ENCODE measurements around the gene TANGO2. TPM values are rescaled to one million over a fixed set of nuclear protein-coding genes. Genes with fewer than 3 reads are reported as not detected.
A peak's percentile ranks its signal among the peaks of the same experiment; 100 is the strongest.

TANGO2 gene
- total RNA-seq, 1 experiment from 2014 or later: 14.6 TPM

DNA sequence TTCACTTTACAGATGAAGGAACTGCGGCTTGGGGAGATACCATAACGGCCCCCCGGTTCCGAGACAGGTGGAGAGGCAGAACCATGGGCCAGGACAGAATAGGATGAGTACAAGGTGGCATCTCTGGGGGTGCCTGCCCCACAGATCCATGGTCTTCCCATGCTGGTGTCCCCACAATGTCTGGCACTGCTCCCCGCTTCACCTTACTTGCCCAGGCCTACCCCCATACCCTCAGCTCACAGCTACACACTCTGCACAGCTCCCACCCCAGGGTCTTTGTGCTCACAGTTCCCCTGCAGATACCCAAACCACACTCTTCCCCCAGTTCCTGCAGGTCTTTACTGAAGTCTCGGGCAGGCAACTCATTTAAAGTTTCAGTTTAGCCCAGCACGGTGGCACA is 47.7 kb downstream of the TANGO2 start:
- Histone ChIP-seq H3K9me3 (ENCODE audit: control insufficient read depth, low read depth, low read length) (no peaks in the 10 kb centered on the region), H3K14ac (ENCODE audit: insufficient read depth, low read length) (no peak overlapping the region), H3T11ph (ENCODE audit: low read length) (no peak overlapping the region), H4K8ac (replicated peaks; ENCODE audit: insufficient read length, low read depth, low read length) (no peak overlapping the region), H2BK5ac (ENCODE audit: insufficient read length, low read length) (no peak overlapping the region), H4K91ac (ENCODE audit: insufficient read length, low read depth, low read length) (no peak overlapping the region), H2AFZ (ENCODE audit: low read length) (no peak overlapping the region), H3K4me2 (ENCODE audit: insufficient read depth, insufficient read length, low read length) (no peak overlapping the region), H3K27me3 (ENCODE audit: insufficient read depth, low read length) (no peaks in the 10 kb centered on the region; the same call in 1 of the 2 replicates), H4K20me1 (ENCODE audit: control insufficient read depth, insufficient read depth, insufficient read length) (no peaks in the 10 kb centered on the region), H3K79me1 (ENCODE audit: insufficient read depth, low read depth, low read length, poor library complexity, severe bottlenecking) (no peaks in the 10 kb centered on the region), H3K23ac (ENCODE audit: insufficient read length, low read depth, low read length) (no peak overlapping the region), H3K27ac (ENCODE audit: insufficient read length, low read depth, low read length) (no peak overlapping the region), H2BK15ac (ENCODE audit: low read depth, low read length) (no peak overlapping the region), H4K5ac (ENCODE audit: insufficient read length, low read depth, low read length) (no peak overlapping the region), H3K18ac (ENCODE audit: insufficient read length, low read depth, low read length) (no peak overlapping the region), H3K9ac (ENCODE audit: extremely low read depth, insufficient read length, low read length) (no peak overlapping the region), H2BK20ac (ENCODE audit: low read depth, low read length, poor library complexity, severe bottlenecking) (no peak overlapping the region), H3K4me1 (ENCODE audit: insufficient read depth, low read length) (no peaks in the 10 kb centered on the region), H3K4ac (ENCODE audit: low read depth, low read length) (no peak overlapping the region), H3K56ac (ENCODE audit: insufficient read length, low read depth, low read length) (no peak overlapping the region), H3K79me2 (ENCODE audit: insufficient read depth, low read length) (no peaks in the 10 kb centered on the region), H2BK12ac (ENCODE audit: insufficient read length, low read depth, low read length) (no peak overlapping the region), H3K23me2 (ENCODE audit: insufficient read length, low read depth, low read length, poor library complexity, severe bottlenecking) (no peaks in the 10 kb centered on the region), H2AK5ac (ENCODE audit: insufficient read length, low read length) (no peak overlapping the region), H2BK120ac (ENCODE audit: low read depth, low read length, poor library complexity, severe bottlenecking) (no peak overlapping the region)
- Mint-ChIP-seq H3K9me3 (no peaks in the 10 kb centered on the region), H3K27me3 (ENCODE audit: low read depth) (peaks cover 32% of the 10 kb centered on the region), H3K4me3 (no peak overlapping the region), H3K4me1 (no peaks in the 10 kb centered on the region), H3K27ac (peak overlapping the region in 1 of 3 experiments; percentile 46; a peak in 1 of 7 replicates), H3K36me3 (ENCODE audit: insufficient read depth in 1 of 3, low read depth in 3 of 3) (no peaks in the 10 kb centered on the region)
- DNase-seq: no peak
- no CpG with 5 or more reads among the region's 7 CpGs for WGBS (ENCODE audit: extremely low coverage, insufficient read length, low lambda C conversion rate)
- TF ChIP-seq, protein P1, sequence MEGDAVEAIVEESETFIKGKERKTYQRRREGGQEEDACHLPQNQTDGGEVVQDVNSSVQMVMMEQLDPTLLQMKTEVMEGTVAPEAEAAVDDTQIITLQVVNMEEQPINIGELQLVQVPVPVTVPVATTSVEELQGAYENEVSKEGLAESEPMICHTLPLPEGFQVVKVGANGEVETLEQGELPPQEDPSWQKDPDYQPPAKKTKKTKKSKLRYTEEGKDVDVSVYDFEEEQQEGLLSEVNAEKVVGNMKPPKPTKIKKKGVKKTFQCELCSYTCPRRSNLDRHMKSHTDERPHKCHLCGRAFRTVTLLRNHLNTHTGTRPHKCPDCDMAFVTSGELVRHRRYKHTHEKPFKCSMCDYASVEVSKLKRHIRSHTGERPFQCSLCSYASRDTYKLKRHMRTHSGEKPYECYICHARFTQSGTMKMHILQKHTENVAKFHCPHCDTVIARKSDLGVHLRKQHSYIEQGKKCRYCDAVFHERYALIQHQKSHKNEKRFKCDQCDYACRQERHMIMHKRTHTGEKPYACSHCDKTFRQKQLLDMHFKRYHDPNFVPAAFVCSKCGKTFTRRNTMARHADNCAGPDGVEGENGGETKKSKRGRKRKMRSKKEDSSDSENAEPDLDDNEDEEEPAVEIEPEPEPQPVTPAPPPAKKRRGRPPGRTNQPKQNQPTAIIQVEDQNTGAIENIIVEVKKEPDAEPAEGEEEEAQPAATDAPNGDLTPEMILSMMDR (conservative IDR thresholded peaks at IDR 0.05): no peak
